Left cardiac atrium (tissue), 4 donors: ENCODE measurements around the gene ZBTB4. TPM values are rescaled to one million over a fixed set of nuclear protein-coding genes. Genes with fewer than 3 reads are reported as not detected.

Source experiments
- ATAC-seq, 2 donors: fragments of 200-7000 bp; cut with Tn5 transposase; one replicate each; pipeline ENCODE4 v1.9.1; 2020; ENCODE audit warnings: mild to moderate bottlenecking in 2 of 2, moderate library complexity in 2 of 2
- DNase-seq: peaks from one replicate; pipeline ENCODE4 v3.0.0-alpha.2; 2020
- intact Hi-C, 2 donors: fragments of 100-400 bp; cut with DNase I; formaldehyde crosslinking; loops; one replicate each; pipeline versions ENCODE4 v1.14.1 to v1.15.1; 2022 to 2023
- total RNA-seq, 2 donors: library from RNA; stranded (reverse); fragmentation: NEBNext Ultra II Directional; extraction: Animal tissue kit (Norgen Biotek cat#: 25700); gene quantifications; one replicate each; pipeline ENCODE4 v1.2.1, GENCODE V29; 2021
- donor health status: DM: no; HTN: yes; CAD: no.
- donor health status: DM: no; HTN: yes; CAD: no; lungs with severe emphysema.
- donor health status: DM: yes; HTN: yes; CAD: no.
- donor health status: Dilated cardiomyopathy.

Gene ZBTB4
- total RNA-seq, 2 donors from 2014 or later, result 62.1 to 62.2 TPM

DNA sequence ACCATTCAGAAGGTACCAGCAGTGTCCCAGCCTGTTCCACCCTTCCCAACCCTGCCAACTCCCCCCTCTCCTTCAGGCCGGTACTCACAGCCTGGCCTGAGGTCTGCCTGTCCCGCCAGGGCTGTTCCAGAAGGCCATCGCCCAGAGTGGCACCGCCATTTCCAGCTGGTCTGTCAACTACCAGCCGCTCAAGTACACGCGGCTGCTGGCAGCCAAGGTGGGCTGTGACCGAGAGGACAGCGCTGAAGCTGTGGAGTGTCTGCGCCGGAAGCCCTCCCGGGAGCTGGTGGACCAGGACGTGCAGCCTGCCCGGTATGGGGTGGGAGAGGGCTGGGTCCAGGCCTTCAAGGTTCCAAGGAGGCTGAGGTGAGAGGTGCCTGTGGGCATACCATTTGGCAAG lies 64.6 kb downstream of the ZBTB4 start:
- intact Hi-C loops, result no loop called here
- DNase-seq (no peak), ATAC-seq (no peak)

DNA sequence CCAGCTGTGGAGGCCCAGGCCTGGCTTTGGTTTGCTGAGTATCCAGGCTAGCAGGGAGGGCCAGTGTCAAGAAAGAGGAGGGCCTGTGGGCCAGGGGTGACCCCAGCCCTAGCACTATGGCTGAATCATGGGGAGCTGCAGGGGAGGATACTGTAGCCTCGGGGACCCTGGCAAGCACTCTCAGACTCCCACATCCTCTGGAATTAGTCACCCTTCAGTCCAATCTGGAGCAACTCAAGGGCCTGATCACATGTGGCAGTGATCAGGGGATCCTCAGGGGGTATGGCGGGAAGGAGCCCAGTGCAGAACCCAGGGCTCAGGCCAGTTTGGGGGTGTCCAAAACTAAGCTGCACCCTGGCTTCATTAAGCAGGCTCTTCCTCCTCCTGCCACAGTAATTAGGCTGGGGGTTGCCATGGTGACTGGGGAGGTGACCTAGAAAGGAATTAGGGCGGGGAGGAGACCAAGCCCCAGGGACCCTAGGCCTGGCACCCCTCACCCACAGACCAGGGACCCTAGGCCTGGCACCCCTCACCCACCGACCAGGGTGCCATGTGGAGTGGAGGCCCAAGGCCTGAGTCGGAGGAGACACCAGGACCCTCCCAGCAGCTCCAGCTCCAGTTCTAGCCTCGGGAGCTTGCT lies 66.0 kb downstream of the ZBTB4 start:
- DNase-seq (no peak), ATAC-seq (peak in 1 of 2 donors; percentile 24)
- intact Hi-C loops, result no loop called here

- no peak for DNase-seq
- ATAC-seq, result no peak
- intact Hi-C loops, result no loop called here
Measured at GRCh38 chr17:7411427-7411750, 68.0 kb downstream of the ZBTB4 start.

DNA sequence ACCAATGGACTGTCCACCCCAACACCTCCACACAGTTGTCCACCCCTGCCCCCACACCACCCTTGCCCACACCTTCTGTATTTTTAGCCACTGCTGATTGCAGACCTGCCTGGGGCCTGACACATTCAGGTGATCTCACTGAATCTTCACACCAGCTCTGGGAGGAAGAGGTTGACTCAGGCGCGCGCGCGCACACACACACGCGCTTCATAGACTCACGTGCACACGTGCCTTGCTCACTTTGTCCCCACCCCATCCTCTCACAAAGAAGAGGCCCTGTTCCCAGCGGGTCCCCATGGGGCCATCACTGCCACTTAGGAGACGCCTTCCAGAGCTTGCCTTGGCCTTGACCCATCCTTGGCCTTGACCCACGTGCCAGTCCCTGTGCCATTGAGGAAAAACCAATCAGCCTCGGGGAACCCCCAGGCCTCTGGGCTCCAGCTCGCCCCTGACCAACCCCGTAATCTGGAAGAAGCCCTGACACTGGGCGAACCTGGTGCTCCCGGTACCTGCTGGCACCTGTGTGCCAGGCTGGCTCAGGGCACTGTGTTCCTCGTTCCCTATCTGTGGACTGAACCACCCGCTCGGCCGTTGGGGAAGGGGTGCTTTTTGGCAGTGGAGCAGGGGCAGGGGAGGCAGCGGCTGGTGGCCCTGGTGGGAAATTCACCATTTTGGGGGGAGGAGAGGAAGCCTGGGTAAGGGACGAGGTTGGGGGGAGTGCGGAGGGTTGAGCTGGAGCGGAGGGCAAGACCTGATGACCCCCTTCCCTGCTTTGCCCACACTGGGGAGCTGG lies 68.6 kb downstream of the ZBTB4 start:
- DNase-seq, result no peak
- intact Hi-C loops, result no loop called here

DNA sequence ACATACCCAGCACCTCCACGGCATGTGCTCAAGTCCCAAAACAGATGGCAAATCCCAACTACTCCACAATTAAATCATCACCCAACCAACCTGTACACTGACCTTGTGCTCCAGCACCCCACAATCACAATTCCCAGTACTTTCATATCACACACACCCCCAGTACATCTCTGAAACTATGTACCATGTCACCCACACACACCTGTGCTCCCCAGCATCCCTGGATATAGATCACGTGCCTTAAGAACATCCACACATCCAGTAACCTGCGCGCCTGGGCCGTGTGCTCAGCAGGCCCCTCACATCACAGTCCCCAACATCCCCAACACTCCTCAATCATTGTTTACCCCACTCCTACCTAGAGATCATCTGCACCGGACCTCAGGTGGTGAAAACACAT lies 69.7 kb downstream of the ZBTB4 start:
- no peak for DNase-seq
- intact Hi-C loops, result no loop called here
- no peak for ATAC-seq

More for the DNA sequence above, 68.6 kb downstream of the ZBTB4 start:
- no peak for ATAC-seq

Other genes with a start within 250 kb of the ZBTB4 start
- 10 to 100 TPM; 22.5 to 23.8 TPM for gene DVL2, start 245.1 kb downstream of the ZBTB4 start, total RNA-seq
- 10 to 100 TPM; 18.5 to 27.5 TPM for gene PHF23, start 240.2 kb downstream of the ZBTB4 start, total RNA-seq
- gene GABARAP, start 237.2 kb downstream of the ZBTB4 start, total RNA-seq, result 100 to 1,000 TPM; 459 to 475 TPM
- 100 to 1,000 TPM; 116 to 118 TPM for gene CTDNEP1, start 227.9 kb downstream of the ZBTB4 start, total RNA-seq
- 10 to 100 TPM; 68.3 to 93.8 TPM for gene ELP5, start 227.4 kb downstream of the ZBTB4 start, total RNA-seq
- 1 to 10 TPM; 2.1 to 4.9 TPM for gene CLDN7, start 217.2 kb downstream of the ZBTB4 start, total RNA-seq
- gene SLC2A4, start 197.9 kb downstream of the ZBTB4 start, total RNA-seq, result 10 to 100 TPM; 79.1 to 87.6 TPM
- gene YBX2, start 185.0 kb downstream of the ZBTB4 start, total RNA-seq, result 1 to 10 TPM; 1.2 to 1.9 TPM
- gene EIF5A, start 172.0 kb downstream of the ZBTB4 start, total RNA-seq, result 100 to 1,000 TPM; 274 to 374 TPM
- gene GPS2, start 164.3 kb downstream of the ZBTB4 start, total RNA-seq, result 10 to 100 TPM; 59.3 to 63.4 TPM
- 10 to 100 TPM; 24.8 to 38.8 TPM for gene NEURL4, start 150.3 kb downstream of the ZBTB4 start, total RNA-seq
- 10 to 100 TPM; 19.0 to 20.4 TPM for gene ACAP1, start 143.1 kb downstream of the ZBTB4 start, total RNA-seq
- 1 to 10 TPM; 5.3 to 5.9 TPM for gene KCTD11, start 127.5 kb downstream of the ZBTB4 start, total RNA-seq
- gene TMEM95, start 124.5 kb downstream of the ZBTB4 start, total RNA-seq, result not detected
- 1 to 10 TPM; 1.9 to 2.1 TPM for gene TNK1, start 98.5 kb downstream of the ZBTB4 start, total RNA-seq
- 10 to 100 TPM; 22.4 to 29.0 TPM for gene PLSCR3, start 85.1 kb downstream of the ZBTB4 start, total RNA-seq
- 10 to 100 TPM; 67.3 to 69.2 TPM for gene TMEM256, start 75.5 kb downstream of the ZBTB4 start, total RNA-seq
- gene NLGN2, start 71.8 kb downstream of the ZBTB4 start, total RNA-seq, result 10 to 100 TPM; 12.1 to 15.5 TPM
- gene SPEM1, start 59.3 kb downstream of the ZBTB4 start, total RNA-seq, result not detected
- gene SPEM2, start 54.0 kb downstream of the ZBTB4 start, total RNA-seq, result not detected
- not detected for gene SPEM3, start 50.8 kb downstream of the ZBTB4 start, total RNA-seq
- 1 to 10 TPM; 2.7 to 2.9 TPM for gene TMEM102, start 44.2 kb downstream of the ZBTB4 start, total RNA-seq
- 10 to 100 TPM; 20.5 to 24.6 TPM for gene FGF11, start 40.1 kb downstream of the ZBTB4 start, total RNA-seq
- 10 to 100 TPM; 12.4 to 13.8 TPM for gene CHRNB1, start 34.6 kb downstream of the ZBTB4 start, total RNA-seq
- gene SLC35G6, start 1.8 kb upstream of the ZBTB4 start, total RNA-seq, result not detected
- 10 to 100 TPM; 42.8 to 56.9 TPM for gene POLR2A, start 4.7 kb upstream of the ZBTB4 start, total RNA-seq
- gene TNFSF12, start 69.4 kb upstream of the ZBTB4 start, total RNA-seq, result 10 to 100 TPM; 31.0 to 47.6 TPM
- gene TNFSF13, start 79.1 kb upstream of the ZBTB4 start, total RNA-seq, result 10 to 100 TPM; 15.0 to 25.5 TPM
- gene SENP3, start 82.3 kb upstream of the ZBTB4 start, total RNA-seq, result 10 to 100 TPM; 27.2 to 30.5 TPM
- 10 to 100 TPM; 55.5 to 87.3 TPM for gene CD68, start 100.0 kb upstream of the ZBTB4 start, total RNA-seq
- gene MPDU1, start 104.2 kb upstream of the ZBTB4 start, total RNA-seq, result 10 to 100 TPM; 30.5 to 35.0 TPM
- gene SOX15, start 110.5 kb upstream of the ZBTB4 start, total RNA-seq, result 1 to 10 TPM; 3.0 to 4.7 TPM
- 10 to 100 TPM; 68.3 to 68.7 TPM for gene FXR2, start 135.3 kb upstream of the ZBTB4 start, total RNA-seq
- 10 to 100 TPM; 84.1 to 86.4 TPM for gene SAT2, start 148.2 kb upstream of the ZBTB4 start, total RNA-seq
- gene SHBG, start 150.5 kb upstream of the ZBTB4 start, total RNA-seq, result under 1 TPM; 0.55 to 0.85 TPM
- 1 to 10 TPM; 1.8 to 3.7 TPM for gene ATP1B2, start 171.3 kb upstream of the ZBTB4 start, total RNA-seq
- 10 to 100 TPM; 18.5 to 23.7 TPM for gene TP53, start 207.9 kb upstream of the ZBTB4 start, total RNA-seq
- 1 to 10 TPM; 3.7 to 6.0 TPM for gene WRAP53, start 208.8 kb upstream of the ZBTB4 start, total RNA-seq
- gene EFNB3, start 225.6 kb upstream of the ZBTB4 start, total RNA-seq, result 1 to 10 TPM; 1.1 to 1.4 TPM
- under 1 TPM; 0.05 to 0.24 TPM for gene DNAH2, start 238.1 kb upstream of the ZBTB4 start, total RNA-seq